ENCODE measurements around the gene TMC5.

The TMC5 gene

GRCh38 chr16:19497176-19497575 is 79.5 kb downstream of the TMC5 start:
- no peak overlapping the region for H3K4me3 ChIP-seq (ENCODE audit: low read length)
- no peak for DNase-seq (ENCODE audit: low read depth, low spot score)

- DNase-seq (ENCODE audit: low read depth, low spot score): no peak
- no peak overlapping the region for H3K4me3 ChIP-seq (ENCODE audit: low read length)
These were observed 81.3 kb downstream of the TMC5 start for GRCh38 chr16:19499006-19499405.

DNA sequence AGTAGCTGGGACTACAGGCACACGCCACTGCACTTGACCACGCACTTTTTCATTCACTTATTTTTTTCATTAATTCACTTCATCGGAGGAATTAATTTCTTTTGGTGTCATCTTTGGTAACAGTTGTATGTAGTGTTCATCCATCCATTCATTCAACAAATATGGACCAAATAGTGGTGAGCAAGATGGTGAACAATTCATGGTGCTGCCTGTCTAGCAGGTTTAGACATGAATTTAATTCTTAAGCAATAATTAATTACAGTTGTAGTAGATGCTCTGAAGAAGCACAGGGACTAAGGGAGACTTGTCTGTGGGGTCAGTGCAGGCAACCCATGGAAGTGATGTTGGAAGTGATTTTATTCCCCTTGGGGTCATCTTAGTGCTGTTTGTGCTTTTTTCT is 81.8 kb downstream of the TMC5 start:
- no peak overlapping the region for H3K4me3 ChIP-seq (ENCODE audit: low read length)
- DNase-seq (ENCODE audit: low read depth, low spot score): no peak

DNA sequence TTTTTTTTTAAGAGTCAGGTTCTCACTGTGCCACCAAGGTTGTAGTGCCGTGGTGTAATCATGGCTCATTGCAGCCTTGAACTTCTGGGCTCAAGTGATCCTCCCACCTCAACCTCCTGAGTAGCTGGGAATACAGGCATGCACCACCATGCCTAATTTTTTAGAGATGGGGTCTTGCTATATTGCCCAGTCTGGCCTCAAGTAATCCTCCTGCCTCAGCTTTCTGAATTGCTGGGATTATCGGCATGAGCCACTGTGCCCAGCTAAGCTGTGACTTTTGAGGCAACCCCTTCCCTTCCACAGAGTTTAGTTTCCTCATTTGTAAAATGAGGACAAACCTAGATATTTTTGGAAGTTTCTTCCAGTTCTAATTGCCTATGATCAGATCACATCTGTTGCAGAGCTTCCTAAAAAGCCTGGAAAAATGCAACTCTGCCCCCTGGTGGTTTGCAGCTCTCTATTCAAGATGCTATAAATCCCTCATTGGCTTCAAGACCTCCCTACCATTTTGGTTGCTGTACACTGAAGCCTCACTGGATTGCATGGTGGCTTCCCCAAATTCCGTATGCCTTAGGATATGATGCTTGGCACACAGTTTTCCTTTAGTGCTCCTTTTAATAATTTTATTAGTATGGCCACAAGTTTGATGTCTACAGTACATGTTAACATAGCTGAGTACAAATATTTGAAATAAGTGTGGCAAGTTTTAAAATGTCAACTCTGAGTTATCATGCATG is 84.9 kb downstream of the TMC5 start:
- H3K4me3 ChIP-seq (ENCODE audit: low read length): no peak overlapping the region
- peak; percentile 53 for DNase-seq (ENCODE audit: low read depth, low spot score)

- H3K4me3 ChIP-seq (ENCODE audit: low read length): no peak overlapping the region
- no peak for DNase-seq (ENCODE audit: low read depth, low spot score)
These were observed 85.9 kb downstream of the TMC5 start for GRCh38 chr16:19503461-19504075.

GRCh38 chr16:19505600-19506303 is 88.1 kb downstream of the TMC5 start:
- no peak overlapping the region for H3K4me3 ChIP-seq (ENCODE audit: low read length)
- DNase-seq (ENCODE audit: low read depth, low spot score): no peak

DNA sequence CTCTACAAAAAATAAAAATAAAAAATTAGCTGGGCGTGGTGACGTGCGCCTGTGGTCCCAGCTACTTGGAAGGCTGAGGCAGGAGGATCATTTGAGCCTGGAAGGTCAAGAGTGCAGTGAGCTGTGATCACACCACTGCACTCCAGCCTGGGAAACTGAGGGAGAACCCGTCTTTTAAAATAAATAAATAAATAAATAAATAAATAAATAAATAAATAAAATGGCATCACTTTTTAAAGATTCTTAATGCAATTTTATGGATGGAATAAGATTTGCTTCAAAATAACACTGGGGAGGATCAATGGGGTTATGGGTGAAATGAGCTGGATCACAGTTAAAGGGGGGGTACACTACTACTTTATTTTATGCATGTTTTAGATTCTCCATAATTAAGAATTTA is 89.3 kb downstream of the TMC5 start:
- no peak for DNase-seq (ENCODE audit: low read depth, low spot score)
- no peak overlapping the region for H3K4me3 ChIP-seq (ENCODE audit: low read length)

- no peak overlapping the region for H3K4me3 ChIP-seq (ENCODE audit: low read length)
- DNase-seq (ENCODE audit: low read depth, low spot score): no peak
These were observed 90.2 kb downstream of the TMC5 start for GRCh38 chr16:19507867-19508266.

GRCh38 chr16:19512297-19512696 is 94.6 kb downstream of the TMC5 start:
- DNase-seq (ENCODE audit: low read depth, low spot score): no peak
- no peak overlapping the region for H3K4me3 ChIP-seq (ENCODE audit: low read length)

- no peak for DNase-seq (ENCODE audit: low read depth, low spot score)
- H3K4me3 ChIP-seq (ENCODE audit: low read length): no peak overlapping the region
These were observed 95.8 kb downstream of the TMC5 start for GRCh38 chr16:19513377-19514053.

DNA sequence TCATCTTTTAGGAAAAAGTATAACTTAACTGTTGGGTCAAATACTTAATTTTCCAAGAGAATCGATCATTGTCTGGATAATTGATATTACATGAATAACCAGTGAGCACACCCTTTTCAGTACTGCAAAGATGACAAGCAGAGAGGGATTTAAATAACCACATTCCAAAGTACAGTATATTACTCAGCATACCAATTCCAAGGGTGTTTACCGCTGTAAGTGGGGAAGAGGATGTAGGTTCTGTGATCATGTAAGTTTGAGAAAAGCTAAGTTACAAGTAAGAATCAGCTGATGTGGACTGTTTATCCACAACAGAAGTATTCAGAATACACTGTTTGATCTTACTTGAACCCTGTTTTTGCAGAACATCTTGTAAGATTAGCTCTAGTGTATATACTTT is 98.1 kb downstream of the TMC5 start:
- no peak for DNase-seq (ENCODE audit: low read depth, low spot score)
- no peak overlapping the region for H3K4me3 ChIP-seq (ENCODE audit: low read length)

- DNase-seq (ENCODE audit: low read depth, low spot score): no peak
- no peak overlapping the region for H3K4me3 ChIP-seq (ENCODE audit: low read length)
These were observed 99.9 kb downstream of the TMC5 start for GRCh38 chr16:19517424-19518089.

DNA sequence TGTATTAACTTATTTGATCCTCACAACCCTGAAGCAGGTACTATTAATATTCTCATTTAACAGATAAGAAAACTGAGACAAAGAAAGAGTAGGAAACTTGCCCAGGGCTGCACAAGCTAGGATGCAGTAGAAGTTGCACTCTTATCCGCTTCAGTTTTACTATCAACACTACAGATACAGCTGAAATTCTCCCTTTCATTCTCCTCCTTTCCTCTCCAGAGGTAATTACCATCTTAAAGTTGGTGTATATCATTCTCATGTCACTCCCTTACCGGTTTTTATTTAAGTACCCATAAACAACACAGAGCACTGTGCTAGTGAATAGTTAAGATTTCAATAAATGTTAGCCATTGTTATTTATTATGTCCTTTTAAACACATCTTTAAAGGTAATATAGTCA is 100.7 kb downstream of the TMC5 start:
- H3K4me3 ChIP-seq (ENCODE audit: low read length): no peak overlapping the region
- no peak for DNase-seq (ENCODE audit: low read depth, low spot score)

- DNase-seq (ENCODE audit: low read depth, low spot score): no peak
- peak overlapping the region; percentile 95 for H3K4me3 ChIP-seq (ENCODE audit: low read length)
These were observed 103.2 kb downstream of the TMC5 start for GRCh38 chr16:19520861-19521331.

- peak; percentile 84 for DNase-seq (ENCODE audit: low read depth, low spot score)
- peak within 1 kb of the TSS; percentile 95 for H3K4me3 ChIP-seq (ENCODE audit: low read length)
These were observed 104.1 kb downstream of the TMC5 start, which contains the start of gene GDE1 for GRCh38 chr16:19521471-19522396. Gene GDE1 (minus strand): TSS chr16:19522098. CDS start chr16:19521964, 134 bp downstream.

DNA sequence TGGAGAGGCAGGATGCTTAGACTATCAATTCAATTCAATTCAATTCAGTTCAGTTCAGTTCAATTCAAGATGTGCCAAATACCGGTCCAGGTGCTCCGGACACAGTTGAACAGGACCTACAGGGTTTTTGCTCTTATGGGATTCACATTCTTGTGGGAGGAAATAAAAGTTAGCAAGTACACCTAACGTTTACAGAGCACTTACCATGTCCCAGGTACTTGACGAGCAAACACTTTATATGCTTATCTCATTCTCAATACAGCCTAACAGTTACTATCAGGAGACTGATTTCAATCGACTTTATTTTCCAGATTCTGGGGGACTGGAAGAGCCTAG is 104.7 kb downstream of the TMC5 start:
- no peak for DNase-seq (ENCODE audit: low read depth, low spot score)

DNA sequence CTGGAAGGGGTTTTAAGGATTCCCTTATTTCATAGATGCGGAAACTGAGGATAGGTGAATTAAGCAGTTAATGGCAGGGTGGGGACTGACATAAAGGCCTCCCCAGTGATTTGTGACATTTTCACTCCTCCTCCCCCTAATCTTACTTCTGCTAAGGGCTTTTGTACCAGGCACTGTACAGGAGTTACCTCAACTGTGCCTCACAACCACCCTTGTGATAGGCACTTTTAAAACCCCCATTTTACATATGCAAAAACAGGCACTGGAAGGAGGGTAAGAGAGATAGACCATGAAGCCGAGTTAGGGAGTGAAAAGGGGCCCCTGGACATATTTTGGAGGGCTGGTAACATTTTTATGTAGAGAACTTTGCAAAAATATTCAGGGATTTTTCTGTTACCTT is 105.1 kb downstream of the TMC5 start:
- DNase-seq (ENCODE audit: low read depth, low spot score): no peak
- no peak overlapping the region for H3K4me3 ChIP-seq (ENCODE audit: low read length)

More for the DNA sequence above, 104.7 kb downstream of the TMC5 start:
- peak overlapping the region; percentile 95 for H3K4me3 ChIP-seq (ENCODE audit: low read length)

DNA sequence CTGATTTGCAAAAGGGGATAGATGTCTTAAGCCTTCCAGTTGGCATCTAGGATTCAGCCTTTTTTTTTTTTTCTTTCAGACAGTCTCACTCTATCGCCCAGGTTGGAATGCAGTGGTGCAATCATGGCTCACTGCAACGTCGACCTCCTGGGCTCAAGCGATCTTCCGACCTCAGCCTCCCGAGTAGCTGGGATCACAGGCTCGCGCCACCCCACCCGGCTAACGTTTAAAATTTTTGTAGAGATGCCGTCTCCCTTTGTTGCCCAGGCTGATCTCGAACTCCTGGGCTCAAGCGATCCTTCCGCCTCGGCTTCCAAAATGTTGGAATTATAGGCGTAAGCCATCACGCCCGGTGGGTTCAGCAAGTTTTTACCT is 105.5 kb downstream of the TMC5 start:
- H3K4me3 ChIP-seq (ENCODE audit: low read length): no peak overlapping the region; the same call in 1 of the 2 replicates
- no peak for DNase-seq (ENCODE audit: low read depth, low spot score)
